Measurements from ENCODE around the gene ZFP64.
"Not testable (repeated sequence)": the region's sequence is repeated elsewhere in the genome, so short reads cannot be mapped to it uniquely, and the experiment has no call there.

ZFP64 gene

GRCh38 chr20:52152921-52153320, 38.7 kb downstream of the ZFP64 start:
- DNase-seq, result no peak

GRCh38 chr20:52152416-52152815, 39.2 kb downstream of the ZFP64 start:
- DNase-seq, result no peak

DNA sequence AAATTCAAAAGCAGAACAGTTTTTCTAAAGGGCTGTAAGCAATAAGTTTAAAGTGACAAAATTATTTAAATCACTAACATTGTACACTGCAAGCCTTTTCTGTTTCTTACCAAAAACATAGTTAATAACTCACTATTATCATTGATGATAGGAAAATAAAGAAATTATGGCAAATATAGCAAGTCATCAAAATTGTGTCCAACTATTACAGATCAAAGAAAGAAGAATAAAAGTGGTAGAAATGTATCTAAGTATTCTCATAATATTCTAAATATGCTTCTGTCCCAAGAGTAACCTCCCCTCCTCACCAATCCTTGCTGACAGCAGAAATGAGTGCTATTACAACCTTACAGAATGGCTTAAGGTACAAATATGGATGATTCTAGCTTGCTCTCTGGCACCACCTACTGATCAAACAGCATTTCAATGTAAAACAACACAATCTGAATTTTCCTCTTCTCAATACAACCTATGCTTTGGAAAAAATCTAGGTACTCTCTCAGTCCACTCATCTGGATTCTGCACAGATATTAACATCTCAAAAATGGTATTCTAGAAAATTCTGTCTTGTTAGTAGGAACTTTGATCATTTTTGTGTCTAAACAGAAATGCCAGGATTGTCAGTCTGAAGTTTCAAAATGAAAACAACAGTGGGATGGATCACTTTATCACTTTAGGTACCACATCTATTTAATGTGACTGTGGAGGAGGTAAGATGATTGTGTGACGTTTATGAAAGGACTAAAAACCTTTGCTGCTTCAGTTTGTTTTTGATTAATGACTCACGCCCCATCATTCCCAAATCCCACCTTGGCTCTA, 40.9 kb downstream of the ZFP64 start:
- DNase-seq, result peak; percentile 13

DNA sequence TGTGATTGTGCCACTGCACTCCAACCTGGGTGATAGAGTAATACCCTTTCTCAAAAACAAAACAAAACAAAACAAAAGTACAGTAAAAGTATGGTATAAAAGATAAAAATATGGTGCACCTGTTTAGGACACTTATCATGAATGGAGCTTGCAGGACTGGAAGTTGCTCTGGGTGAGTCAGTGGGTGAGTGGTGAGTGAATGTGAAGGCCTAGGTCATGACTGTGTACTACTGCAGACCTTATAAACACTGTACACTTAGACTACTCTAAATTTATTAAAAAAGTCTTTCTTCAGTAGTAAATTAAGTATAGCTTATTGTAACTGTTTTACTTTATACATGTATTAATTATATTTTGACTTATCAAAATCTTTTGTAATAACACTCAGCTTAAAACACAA, 46.0 kb downstream of the ZFP64 start:
- no peak for DNase-seq

DNA sequence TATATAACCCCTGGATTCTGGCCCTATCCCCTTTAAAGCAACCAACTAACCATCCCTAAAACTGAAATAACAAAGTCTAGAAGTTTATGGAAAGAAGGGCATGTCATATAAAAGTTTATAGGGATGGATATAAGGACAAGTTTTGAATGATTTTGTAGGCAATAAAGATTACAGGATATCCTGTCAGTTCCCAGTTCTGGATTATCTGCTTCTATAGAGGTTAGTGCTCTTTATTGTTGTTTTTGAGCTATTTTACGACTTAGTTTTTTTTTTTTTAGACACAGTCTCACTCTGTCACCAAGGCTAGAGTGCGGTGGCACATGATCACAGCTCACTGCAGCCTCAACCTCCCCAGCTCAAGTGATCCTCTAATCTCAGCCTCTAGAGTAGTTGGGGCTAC, 48.3 kb downstream of the ZFP64 start:
- no peak for DNase-seq

DNA sequence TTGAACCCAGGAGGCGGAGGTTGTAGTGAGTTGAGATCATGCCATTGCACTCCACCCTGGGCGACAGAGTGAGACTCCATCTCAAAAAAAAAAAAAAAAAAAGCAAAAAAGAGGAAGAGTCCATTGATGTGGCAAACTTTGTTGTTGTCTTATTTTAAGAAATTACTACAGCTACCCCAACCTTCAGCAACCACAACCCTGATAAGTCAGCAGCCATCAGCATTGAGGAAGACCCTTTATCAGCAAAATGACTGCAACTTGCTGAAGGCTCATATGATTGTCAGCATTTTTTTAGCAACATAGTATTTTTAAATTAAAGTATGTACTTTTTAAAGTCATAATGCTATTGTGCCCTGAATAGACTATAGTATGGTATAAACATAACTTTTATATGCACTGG, 48.8 kb downstream of the ZFP64 start:
- DNase-seq, result no peak

DNA sequence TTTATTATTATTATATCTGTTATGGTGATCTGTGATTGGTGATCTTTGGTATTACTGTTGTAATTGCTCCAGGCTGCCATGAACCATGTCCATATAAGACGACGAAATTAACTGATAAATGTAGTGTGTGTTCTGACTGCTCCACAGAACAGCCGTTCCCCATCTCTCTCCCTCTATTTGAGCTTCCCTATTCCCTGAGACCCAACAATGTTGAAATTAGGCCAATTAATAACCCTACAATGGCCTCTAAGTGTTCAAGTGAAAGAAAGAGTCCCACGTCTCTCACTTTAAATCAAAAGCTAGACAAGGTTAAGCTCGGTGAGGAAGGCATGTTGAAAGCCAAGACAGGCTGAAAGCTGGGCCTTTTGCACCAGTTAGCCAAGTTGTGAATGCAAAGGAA, 51.6 kb downstream of the ZFP64 start:
- no peak for DNase-seq

DNA sequence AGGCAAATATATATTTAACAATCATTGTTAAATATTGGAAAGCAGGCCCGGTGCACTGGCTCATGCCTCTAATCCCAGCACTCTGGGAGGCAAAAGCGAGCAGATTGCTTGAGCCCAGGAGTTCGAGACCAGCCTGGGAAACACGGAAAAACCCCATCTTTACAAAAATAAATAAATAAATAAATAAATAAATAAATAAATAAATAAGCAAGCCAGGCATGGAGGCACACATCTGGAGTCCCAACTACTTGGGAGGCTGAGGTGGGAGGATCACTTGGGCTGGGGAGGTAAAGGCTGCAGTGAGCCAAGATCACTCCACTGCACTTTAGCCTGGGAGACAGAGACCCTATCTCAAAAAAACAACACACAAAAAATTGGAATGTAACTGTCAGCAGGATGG, 53.7 kb downstream of the ZFP64 start:
- no peak for DNase-seq

GRCh38 chr20:52133714-52134113, 57.9 kb downstream of the ZFP64 start:
- DNase-seq, result not testable (repeated sequence)

DNA sequence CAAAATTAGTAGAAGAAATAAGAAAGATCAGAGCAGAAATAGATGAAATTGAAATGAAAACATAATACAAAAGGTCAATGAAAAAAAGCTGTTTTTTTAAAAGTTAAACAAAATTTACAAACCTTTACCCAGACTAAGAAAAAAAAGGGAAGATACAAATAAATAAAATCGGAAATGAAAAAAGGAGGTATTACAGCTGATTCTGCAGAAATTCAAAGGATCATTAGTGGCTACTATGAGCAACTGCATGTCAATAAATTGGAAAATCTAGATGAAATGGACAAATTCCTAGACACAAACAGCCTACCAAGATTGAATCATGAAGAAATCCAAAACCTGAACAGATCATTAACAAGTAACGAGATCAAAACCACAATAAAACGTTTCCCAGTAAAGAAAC, 59.2 kb downstream of the ZFP64 start:
- no peak for DNase-seq

DNA sequence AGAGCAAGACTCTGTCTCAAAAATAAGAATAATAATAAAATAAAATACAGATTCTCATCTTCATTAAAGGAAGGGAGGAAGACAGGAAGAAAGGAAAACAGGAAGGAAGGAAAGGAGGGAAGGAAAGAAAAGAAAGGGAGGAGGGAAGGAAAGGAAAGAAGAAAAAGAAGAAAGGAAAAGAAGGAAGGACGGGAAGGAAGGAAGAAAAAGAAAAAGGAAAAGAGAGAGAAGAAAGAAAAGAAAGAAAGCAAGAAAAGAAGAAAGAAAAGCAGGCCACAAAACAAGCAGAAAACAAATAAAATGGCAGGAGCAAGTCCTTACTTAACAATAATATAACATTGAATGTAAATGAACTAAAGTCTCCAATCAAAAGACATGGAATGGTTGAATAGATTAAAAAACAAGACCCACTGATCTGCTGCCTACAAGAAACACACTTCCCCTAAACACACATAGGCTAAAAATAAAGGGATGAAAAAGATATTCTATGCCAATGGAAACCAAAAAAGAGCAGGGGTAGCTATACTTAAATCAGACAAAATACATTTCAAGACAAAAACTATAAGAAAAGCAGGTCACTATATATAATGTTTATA, 60.4 kb downstream of the ZFP64 start:
- no peak for DNase-seq

DNA sequence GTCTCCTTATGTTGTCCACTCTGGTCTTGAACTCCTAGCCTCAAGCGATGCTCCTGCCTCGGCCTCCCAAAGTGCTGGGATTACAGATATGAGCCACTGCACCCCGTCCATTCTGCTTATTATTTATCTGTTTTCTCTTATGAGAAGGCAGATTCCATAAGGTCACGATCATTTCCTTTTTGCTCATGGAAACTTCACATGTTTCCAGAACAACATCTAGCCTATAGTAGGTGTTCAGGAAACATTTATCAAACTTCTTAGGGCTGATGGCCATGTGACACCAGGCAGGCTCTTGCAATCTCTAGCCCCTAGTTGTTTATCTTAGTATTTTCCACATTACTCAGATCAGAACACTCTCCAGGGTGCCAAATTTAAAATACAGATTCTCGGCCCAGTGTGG, 61.2 kb downstream of the ZFP64 start:
- no peak for DNase-seq

DNA sequence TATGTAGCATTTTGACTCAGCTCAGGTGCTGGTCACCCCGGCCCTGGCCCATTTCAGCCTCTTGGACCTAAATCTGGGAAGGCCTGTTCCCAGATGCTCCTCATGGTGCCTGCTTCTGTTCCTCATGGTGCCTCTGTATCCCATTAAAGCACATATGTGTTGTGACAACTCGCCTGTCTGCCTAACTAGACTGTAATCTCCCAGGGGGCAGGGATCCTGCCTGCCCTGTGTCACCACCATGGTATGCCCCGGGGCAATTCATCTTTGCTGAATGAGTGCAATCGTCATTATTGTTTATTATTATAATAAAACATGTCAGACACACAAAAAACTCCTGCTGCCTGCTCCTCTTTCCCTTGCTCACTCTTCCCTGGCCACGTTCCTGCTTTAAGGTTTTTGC, 62.0 kb downstream of the ZFP64 start:
- DNase-seq, result no peak

DNA sequence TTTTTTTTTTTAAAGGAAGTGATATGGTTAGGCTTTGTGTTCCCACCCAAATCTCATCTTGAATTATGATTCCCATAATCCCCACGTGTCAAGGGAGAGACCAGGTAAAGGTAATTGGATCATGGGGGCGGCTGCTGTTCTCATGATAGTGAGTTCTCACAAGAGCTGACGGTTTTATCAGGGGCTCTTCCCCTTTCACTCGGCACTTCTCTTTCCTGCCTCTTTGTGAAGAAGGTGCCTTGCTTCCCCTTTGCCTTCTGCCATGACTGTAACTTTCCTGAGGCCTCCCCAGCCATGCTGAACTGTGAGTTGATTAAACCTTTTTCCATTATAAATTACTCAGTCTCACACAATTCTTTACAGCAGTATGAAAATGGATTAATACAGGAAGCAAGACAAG, 64.3 kb downstream of the ZFP64 start:
- no peak for DNase-seq

GRCh38 chr20:52124821-52125220, 66.8 kb downstream of the ZFP64 start:
- no peak for DNase-seq

- DNase-seq, result no peak
Observed at GRCh38 chr20:52118696-52119095, 72.9 kb downstream of the ZFP64 start.

- no peak for DNase-seq
Observed at GRCh38 chr20:52118016-52118623, 73.5 kb downstream of the ZFP64 start.

DNA sequence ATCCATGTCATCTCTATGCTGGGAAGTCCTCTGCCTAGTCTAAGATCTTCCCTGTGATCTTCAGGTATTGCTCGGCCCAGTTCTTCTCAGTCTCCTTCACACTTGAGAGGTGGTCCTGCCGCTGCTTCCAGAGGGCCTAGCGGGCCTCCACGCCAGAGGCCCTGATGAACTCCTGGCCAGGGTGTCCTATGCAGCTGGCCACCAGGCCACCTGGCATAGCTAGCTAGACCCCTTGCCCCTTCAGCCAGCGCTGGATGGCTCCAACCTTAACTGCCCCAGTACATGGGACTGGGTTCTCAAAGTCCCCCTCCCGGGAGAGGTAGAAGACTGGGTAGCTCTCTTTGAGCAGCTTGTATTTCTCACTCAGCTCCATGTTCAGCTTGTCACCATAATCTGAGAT, 81.1 kb downstream of the ZFP64 start:
- no peak for DNase-seq

- DNase-seq, result peak; percentile 63
Observed at GRCh38 chr20:52105442-52106422, 85.8 kb downstream of the ZFP64 start.

- DNase-seq, result peak; percentile 14
Observed at GRCh38 chr20:52104546-52105441, 86.8 kb downstream of the ZFP64 start.

GRCh38 chr20:52103913-52104545, 87.5 kb downstream of the ZFP64 start:
- DNase-seq, result peak; percentile 7
